DMS53 treated with DMSO at 0.1 percent for 48 hours (cell line): ENCODE measurements around the gene TFDP2.
"Not testable (repeated sequence)": the region's sequence is repeated elsewhere in the genome, so short reads cannot be mapped to it uniquely, and the experiment has no call there.

Experiments
- DNase-seq: peaks from one replicate; lab custom pipeline; 2025; ENCODE audit not compliant: unreplicated experiment; lab: John Stamatoyannopoulos, UW

The TFDP2 gene

DNA sequence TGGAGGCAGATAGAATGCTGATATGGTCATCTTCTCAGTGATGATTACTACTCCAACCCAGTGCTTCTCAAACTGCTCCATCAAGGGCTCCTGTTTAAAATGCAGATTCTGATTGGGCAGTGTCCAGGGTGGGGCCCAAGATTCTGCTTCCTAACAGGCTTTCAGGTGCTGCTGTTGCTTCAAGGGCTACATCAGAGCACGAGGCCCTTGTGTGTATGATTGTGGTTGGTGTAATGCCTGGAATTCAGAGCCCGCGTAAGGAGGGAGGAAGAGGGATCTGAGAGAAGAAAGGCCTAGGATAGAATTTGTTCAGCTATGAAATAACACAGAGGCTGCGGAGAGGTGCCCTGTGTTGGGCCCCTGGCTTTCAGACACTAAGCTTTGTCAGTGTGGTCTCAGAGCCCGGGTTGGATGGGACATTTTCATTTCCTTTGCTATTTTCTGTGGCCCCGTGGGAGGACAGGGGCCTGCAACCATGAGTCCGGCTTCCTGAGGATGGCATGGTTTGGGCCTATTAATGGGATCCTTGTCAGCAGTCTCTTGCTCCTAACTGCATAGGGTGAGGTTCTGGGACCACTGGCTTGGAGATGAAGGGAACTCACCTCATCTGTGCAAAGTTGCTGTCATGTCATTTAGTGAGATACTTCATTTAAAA is 219.9 kb downstream of the TFDP2 start:
- DNase-seq = no peak

DNA sequence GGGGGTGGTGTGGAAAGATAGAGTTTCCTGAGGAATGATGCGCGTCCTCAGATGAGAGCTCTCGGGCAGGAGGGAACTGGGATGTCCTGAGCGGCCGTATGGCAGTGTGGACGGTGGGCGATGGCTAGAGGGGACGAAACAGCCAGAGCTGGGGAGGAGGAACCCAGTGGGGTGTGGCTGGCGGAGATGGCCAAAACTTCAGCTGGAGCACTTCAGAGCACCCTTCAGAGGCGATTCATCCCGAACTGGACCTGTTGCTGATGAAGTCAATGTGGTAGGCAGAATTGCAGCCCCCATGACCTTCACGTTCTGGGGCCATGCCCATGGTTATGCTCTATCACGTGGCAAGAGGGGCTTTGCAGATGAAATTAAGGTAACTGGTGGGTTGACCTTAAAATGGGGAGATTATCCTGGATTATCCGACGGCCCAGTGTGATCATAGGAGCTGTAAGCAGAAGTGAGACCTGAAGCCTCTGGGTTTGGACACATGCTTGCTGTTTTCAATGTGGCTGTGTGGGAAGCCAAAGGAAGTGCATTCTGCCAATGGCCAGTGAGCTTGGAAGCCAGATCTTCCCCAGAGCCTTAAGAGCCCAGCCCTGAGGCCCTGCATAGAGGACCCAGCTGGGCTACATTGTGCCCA is 220.6 kb downstream of the TFDP2 start:
- DNase-seq = no peak

DNA sequence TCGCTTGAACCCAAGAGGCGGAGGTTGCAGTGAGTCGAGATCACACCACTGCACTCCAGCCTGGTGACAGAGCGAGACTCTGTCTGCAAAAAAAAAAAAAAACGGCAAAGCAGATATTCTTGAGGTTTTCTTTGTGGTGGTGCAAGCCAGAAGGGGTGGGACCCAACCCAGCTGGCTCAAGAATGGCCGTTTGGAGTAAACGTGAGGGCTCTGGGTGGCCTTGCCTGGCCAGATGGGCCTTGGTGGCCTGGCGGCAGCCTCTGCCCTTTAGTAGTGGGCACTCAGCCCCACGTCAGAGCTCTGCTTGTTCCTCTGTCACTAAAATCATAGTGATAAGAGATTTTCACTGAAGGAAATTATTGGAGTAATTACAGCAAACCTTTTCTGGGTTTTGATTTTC is 222.4 kb downstream of the TFDP2 start:
- no peak for DNase-seq

DNA sequence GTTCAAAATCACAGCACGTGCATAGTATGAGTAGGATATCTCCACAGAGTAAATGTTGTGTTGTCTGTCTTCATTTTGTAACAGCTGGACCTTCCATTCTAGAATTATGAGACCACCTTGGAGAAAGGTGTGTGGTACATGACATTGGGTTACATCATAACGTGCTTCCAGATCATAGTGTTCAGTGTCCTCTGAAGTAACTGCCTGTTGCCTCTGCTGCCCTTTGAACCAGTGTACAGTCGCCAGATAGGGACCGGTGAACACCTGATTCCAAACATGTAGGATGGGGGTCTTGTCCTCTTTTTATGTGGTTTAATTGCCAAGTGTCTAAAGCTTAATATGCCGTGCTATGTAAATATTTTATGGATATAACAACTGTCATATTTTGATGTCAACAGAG is 223.7 kb downstream of the TFDP2 start:
- DNase-seq = not testable (repeated sequence)

DNA sequence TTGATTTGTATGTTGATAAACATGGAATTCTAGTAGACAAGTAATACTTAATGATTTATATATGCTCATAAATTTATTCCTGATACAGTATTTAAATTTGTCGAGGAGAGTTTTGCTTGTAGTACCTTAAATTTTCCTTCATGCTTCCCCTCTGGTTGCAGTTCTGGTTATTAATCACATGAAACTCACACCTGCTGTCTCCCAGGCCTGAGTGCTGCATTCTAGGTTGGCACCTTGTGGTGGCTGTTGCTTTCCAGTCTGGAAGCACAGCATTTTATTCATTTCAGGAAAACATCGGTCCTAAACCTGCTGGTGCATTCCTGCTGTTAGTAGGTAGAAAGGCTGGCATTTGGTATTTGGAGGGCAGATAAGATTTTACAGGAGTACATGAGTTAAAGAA is 228.0 kb downstream of the TFDP2 start:
- DNase-seq = no peak

DNA sequence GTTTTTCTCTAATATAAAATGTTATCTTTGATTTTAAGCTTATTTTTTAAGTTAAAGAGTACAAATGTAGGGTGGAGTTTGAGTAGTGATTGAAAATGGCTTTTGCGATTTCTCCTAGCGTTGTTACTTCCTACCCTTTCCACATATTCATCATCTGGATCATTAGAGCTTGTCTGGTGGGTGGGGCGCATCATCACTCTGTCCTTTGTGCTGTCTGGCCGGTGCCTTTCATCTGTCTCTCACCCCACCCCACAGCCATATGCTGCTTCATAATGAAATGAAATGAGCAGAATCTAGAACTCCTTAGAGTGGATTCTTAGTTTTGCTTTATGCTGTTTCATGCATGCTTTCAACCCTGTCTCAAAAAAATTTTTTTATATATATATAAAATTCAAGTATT is 228.6 kb downstream of the TFDP2 start:
- DNase-seq = no peak

DNA sequence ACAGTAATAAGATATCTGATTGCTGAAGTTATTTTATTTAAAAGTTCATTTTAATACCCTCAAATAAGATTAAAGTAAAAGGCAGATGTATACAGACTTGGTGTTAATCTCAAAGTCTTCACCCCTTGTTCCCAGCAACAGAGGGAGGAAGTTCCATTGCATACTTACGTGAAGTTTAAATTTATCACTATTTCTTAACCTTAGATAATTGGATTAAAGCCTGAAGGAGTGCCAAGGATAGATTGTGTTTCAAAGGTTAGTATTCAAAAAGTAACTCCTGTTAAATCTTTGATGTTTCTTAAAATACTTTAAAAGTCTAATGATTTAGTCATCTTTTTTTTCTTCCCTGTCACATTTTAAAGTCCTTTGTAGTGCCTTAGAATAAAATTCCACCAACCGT is 233.6 kb downstream of the TFDP2 start:
- no peak for DNase-seq

DNA sequence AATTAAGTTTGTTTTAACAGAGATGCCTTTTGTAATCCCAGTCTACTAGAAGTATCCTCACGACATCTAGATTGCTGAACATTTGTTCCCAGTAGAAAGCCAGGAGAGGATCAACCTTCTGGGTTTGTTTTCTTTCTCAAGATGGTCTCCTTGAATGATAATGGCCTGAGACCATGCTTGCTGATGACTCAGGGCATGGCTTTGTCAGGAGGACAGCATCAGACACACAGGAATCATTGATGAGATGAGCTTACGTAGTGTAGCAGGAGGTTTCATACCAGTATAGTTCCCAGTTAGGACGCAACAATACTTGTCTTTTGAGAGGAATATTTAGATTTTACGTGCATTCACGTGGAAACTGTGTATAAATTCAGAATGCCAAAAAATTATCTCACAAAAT is 234.3 kb downstream of the TFDP2 start:
- DNase-seq = no peak

DNA sequence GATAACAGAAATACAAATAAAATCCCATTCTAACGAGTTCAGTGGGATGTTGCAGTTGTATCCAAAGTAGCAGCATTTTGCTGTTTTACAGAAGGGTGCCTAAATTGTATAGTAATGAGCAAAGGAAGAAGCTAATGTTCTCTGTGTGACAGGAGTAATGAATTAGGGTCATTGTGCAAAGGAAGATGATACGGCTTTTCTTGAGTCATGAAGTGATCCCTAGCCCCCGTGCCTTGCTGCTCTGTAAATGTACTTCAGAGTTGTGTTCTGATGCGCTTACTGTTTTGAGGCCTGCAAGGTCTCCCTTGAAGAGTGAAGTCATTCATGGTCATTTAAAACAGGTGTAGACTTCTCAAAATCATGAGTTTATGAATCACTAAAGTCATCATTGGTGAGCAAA is 235.0 kb downstream of the TFDP2 start:
- no peak for DNase-seq

DNA sequence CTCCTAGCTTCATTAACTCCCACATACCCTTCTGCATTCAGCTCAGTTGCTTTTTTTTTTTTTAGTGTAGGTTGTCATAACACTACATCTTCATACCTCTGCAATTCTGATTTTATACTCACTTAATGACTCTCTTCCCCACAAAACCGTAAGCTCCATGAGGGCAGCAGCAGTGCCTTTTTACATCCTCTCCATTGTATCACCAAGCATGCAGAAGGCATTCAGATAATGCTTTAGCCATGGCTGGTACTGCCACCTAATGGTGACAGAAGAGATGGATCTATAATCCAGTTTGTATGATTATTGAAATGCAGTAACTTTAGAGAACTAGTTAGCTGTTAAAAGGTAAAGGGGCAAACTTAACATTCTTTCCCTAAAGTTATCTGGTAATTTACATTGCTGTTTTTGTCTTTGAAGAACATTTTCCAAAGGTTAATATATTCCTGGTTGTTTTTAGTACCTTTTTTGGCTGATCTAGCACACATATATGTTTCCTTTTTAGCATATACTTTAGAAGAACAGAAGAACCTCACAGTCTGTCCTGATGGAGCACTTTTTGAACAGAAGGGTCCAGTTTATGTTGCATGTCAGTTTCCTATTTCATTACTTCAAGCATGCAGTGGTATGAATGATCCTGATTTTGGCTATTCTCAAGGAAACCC is 236.1 kb downstream of the TFDP2 start:
- peak; percentile 30 for DNase-seq

DNA sequence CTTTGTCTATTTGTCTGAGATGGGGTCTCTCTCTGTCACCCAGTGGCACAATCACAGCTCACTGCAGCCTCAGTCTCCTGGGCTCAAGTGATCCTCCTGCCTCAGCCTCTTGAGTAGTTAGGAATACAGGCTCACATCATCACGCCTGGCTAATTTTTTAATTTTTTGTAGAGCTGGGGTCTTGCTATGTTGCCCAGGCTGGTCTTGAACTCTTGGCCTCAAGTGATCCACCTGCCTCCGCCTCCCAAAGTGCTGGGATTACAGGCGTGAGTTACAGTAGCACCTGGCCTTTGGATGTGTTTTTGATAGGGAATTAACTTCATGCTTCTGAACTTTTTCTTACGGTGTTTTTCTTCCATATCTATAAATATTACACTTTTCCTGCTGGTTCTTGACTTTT is 239.4 kb downstream of the TFDP2 start:
- DNase-seq = not testable (repeated sequence)

DNA sequence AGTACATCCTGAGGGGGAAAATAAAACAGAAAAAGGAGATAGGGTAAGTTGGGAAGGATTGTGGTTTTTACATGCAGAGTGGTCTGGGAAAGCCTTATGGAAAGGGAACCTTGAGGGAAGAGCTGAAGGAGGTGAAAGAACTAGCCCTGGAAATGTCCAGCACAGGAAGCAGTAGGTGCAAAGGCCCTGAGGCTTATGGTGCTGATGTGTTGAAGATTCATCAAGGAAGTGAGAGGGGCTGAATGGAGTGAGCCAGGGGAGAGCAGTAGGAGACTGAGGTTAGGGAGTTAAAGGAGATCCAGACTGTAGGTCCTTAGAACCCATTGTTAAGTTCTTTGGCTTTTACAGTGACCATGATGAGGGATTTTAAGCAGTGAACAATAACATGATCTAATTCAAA is 239.9 kb downstream of the TFDP2 start:
- no peak for DNase-seq

DNA sequence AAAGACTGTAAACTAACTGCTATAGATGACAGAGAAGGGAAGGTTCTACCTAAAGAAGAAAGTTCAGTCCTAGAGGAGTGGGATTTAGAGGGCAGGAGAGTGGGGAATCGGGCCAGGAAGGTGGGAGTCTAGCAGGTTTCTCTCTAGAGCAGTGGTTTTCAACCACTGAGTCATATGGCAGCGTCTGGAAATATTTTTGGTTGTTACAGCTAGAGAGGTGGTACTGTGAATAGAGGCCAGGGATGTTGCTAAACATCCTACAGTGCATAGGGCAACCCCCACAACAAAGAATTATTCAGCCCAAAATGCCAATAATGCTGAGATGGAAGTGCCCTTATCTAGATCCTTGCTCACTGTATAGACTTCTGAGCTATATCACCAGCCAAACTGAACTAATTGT is 244.2 kb downstream of the TFDP2 start:
- DNase-seq = no peak

DNA sequence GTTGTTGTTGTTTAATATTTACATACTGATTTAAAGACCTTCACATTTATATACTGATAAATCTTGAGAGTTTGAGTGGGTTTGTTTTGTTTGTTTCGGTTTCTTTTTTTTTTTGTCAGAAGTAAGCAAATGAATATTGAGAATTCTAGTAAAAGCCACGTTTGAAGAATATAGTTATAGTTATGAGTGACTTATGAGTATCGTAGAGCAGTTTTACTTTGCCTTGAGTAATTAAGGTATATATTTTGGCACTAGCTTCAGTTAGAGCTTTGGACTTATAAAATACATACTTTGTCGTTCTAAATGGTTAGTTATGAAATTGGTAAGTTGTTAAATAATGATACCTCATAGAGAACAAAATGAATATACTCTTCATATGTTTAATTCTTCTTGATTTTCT is 245.1 kb downstream of the TFDP2 start:
- no peak for DNase-seq

DNA sequence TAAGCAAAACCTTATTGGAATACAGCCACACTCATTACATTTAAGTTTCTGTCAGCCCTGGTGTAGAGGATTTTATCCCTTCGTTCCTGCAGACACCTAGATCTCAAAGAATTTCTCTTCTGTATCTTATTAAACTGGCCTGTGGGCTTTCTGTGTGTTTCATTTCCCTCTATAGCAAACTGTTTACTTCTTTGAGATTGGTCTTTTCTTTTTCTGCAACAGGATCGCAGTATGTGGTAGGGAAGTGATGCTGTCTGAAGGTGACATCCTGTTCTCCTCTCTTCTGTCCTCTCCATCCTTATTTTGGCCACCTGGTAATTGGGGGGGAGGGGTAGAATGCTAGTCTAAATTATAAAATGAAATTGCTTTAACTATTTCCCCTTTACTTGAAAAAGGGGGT is 247.4 kb downstream of the TFDP2 start:
- no peak for DNase-seq

DNA sequence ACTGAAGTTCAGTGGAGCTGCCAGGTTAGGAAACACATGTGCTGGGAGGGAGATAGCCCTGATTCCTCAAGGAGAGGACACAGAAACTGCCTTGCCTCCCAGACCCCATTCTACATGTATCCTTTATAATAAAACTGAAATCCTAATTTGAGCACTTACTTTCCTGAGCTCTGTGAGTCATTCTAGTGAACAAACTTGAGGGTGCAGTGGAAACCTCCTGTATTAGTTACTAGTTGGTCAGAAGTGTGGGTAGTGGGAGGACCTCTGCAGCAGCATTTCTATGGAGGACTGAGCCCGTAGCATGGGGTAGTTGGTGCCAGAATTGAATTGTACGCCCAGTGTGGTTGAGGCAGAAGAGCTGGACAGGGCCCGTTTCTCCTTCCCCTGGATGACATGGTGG is 249.0 kb downstream of the TFDP2 start:
- DNase-seq = no peak

DNA sequence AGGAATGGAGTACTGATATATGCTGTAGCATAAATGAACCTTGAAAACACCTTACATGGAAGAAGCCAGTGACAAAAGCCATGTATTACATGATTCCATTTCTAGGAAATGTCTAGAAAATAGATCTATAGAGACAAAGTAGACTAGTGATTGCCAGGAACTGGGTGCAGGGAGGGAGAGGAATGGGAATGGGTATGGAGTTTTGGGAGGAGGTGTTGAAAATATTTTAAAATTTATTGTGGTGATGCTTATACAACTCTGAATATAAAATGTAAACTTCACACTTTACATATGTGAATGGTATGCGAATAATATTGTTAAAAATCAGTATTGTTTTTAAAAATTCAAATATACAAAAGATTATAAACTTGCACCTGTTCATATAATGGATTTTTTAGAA is 250.4 kb downstream of the TFDP2 start:
- DNase-seq = no peak

DNA sequence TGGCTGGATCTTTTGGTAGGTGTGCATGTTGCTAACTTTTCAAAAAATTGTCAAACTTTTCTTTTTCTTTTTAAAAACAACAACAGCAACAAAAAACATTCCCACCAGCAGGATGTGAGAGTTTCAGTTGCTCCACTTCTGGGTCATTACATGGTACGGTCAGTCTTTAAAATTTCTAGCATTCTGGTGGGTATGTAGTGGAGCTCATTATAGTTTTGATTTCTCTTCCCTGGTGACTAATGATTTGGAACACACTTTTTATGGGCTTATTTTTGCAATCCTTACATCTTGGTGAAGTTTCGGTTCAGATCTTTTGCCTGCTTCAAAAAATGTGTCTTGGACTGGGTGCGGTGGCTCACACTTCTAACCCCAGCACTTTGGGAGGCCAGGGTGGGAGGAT is 253.6 kb downstream of the TFDP2 start:
- no peak for DNase-seq

DNA sequence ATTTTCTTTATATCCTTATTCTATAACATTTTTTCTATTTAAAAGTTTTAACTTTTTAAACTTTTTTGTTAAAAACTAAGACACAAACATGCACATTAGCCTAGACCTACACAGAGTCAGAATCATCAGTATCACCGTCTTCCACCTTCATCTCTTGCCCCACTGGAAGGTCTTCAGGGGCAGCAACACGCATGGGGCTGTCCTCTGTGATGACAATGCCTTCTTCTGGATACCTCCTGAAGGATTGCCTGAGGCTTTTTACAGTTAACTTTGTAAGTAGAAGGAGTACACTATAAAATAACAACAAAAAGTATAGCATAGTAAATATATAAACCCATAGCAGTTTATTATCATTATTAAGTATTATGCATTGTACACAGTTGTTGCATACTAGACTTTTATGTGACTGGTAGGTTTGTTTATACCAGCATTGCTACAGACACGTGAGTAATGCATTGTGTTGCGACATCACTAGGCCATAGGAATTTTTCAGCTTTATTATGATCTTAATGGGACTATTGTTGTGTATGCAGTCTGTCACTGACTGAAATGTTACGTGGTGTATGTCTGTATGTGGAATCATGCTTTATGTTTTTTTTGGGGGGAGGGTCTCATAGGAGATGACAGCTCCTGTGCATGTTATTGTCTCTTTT is 254.7 kb downstream of the TFDP2 start:
- DNase-seq = no peak
